Endothelial cell (in vitro differentiated cells): ENCODE data around the gene SSH2. TPM values are rescaled to one million over a fixed set of nuclear protein-coding genes. Genes with fewer than 3 reads are reported as not detected.

Experiments used
- DNase-seq: peaks from one replicate; pipeline ENCODE4 v3.0.0; 2021; ENCODE audit warnings: low spot score
- H3K27ac Mint-ChIP-seq: one replicate; pipeline ENCODE4 v1.8.0; 2021; ENCODE audit warnings: mixed read lengths, inconsistent platforms; ENCODE audit not compliant: unreplicated experiment
- H3K27me3 Mint-ChIP-seq: one replicate; pipeline ENCODE4 v1.8.0; 2021; ENCODE audit warnings: mild to moderate bottlenecking, moderate library complexity, mixed read lengths, inconsistent platforms; ENCODE audit not compliant: unreplicated experiment
- H3K36me3 Mint-ChIP-seq: one replicate; pipeline ENCODE4 v1.8.0; 2021; ENCODE audit warnings: mild to moderate bottlenecking, low read depth, mixed read lengths, inconsistent platforms; ENCODE audit not compliant: unreplicated experiment
- H3K4me1 Mint-ChIP-seq: one replicate; pipeline ENCODE4 v1.8.0; 2021; ENCODE audit warnings: mild to moderate bottlenecking, mixed read lengths, inconsistent platforms; ENCODE audit not compliant: unreplicated experiment
- H3K4me3 Mint-ChIP-seq: one replicate; pipeline ENCODE4 v1.8.0; 2021; ENCODE audit warnings: mild to moderate bottlenecking, mixed read lengths, inconsistent platforms; ENCODE audit not compliant: unreplicated experiment
- H3K9me3 Mint-ChIP-seq: one replicate; pipeline ENCODE4 v1.8.0; 2021; ENCODE audit warnings: mixed read lengths, inconsistent platforms; ENCODE audit not compliant: unreplicated experiment
- CTCF ChIP-seq: fragments of 200-600 bp; sonication (generic); IDR thresholded peaks from one replicate; pipeline ENCODE4 v1.5.0; 2021; ENCODE audit warnings: antibody characterized with exemption; ENCODE audit not compliant: unreplicated experiment
- total RNA-seq: library from RNA; stranded (reverse); fragmentation: NEBNext Ultra II Directional; extraction: Animal tissue kit (Norgen Biotek cat#: 25700); gene quantifications from one replicate; pipeline ENCODE4 v1.2.1, GENCODE V29; 2021; ENCODE audit not compliant: unreplicated experiment

Gene SSH2
- total RNA-seq, 1 donor from 2014 or later = 81.2 TPM

DNA sequence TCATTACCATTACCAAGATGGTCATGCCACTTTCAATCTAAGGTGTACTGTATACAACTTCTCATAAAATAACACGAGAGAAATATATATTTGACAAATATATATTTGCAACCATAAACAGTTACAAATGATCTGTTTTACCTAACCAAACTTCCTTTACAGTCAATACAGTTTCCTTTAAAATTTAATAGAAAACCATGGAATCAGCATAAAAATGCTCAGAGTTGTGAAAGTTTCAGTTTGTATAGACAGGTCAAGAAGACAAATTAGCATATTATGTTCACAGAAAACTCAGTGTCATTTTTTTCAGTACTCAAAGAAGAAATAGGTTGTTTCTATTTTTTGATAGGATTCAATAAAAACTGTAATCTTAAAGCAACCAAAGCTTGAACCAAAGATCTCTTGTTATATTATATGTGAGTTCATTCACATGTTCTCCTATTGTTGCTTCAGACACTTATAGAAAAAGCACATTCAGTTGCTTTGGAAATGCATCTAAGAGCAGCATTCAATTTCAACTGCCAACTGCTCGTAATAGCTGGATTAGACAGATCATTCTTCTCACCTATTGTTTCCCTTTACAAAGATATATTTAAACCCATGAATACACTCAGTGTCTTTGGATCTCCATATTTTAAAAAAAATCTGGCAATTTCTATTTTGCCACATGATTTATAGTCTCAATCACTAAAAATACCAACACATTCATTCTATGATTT is 15.1 kb downstream of the SSH2 start:
- DNase-seq = no peak
- Mint-ChIP-seq H3K27me3 (no peaks in the 10 kb centered on the region), H3K4me3 (no peak overlapping the region), H3K36me3 (no peaks in the 10 kb centered on the region), H3K4me1 (peaks cover 10% of the 10 kb centered on the region), H3K9me3 (no peaks in the 10 kb centered on the region), H3K27ac (no peak overlapping the region)
- no peak for TF ChIP-seq CTCF

GRCh38 chr17:29911641-29912177 is 18.3 kb downstream of the SSH2 start:
- H3K9me3 Mint-ChIP-seq = no peaks in the 10 kb centered on the region
- TF ChIP-seq CTCF = no peak
- DNase-seq = no peak
- H3K36me3 Mint-ChIP-seq = peaks cover 5% of the 10 kb centered on the region
- H3K4me1 Mint-ChIP-seq = no peaks in the 10 kb centered on the region
- no peak overlapping the region for H3K27ac Mint-ChIP-seq
- H3K4me3 Mint-ChIP-seq = no peak overlapping the region
- no peaks in the 10 kb centered on the region for H3K27me3 Mint-ChIP-seq

GRCh38 chr17:29909236-29910003 is 20.6 kb downstream of the SSH2 start:
- no peak overlapping the region for H3K27ac Mint-ChIP-seq
- H3K27me3 Mint-ChIP-seq = no peaks in the 10 kb centered on the region

GRCh38 chr17:29906969-29907368 is 23.1 kb downstream of the SSH2 start:
- H3K9me3 Mint-ChIP-seq = no peaks in the 10 kb centered on the region
- H3K27me3 Mint-ChIP-seq = no peaks in the 10 kb centered on the region
- H3K4me1 Mint-ChIP-seq = no peaks in the 10 kb centered on the region
- no peak for DNase-seq
- TF ChIP-seq CTCF = no peak
- peak overlapping the region; percentile 80 for H3K4me3 Mint-ChIP-seq
- H3K36me3 Mint-ChIP-seq = peaks cover 20% of the 10 kb centered on the region
- no peak overlapping the region for H3K27ac Mint-ChIP-seq

More at GRCh38 chr17:29909236-29910003, 20.6 kb downstream of the SSH2 start:
- Mint-ChIP-seq H3K9me3 (no peaks in the 10 kb centered on the region), H3K4me1 (no peaks in the 10 kb centered on the region), H3K4me3 (no peak overlapping the region), H3K36me3 (peaks cover 20% of the 10 kb centered on the region)
- DNase-seq = no peak
- TF ChIP-seq CTCF = no peak

DNA sequence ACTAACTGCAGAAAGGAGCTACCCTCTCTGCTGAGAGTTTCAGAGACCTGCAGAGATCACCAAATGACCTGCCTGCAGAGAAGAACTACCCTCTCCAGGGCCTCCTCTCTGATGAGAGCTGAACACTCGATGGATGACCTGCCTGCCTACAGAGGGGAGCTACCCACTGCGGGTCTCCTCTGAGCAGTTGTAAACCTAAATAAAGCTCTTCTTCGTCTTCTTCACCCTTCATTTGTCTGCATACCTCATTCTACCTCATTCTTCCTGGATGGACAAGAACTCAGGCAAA is 24.2 kb downstream of the SSH2 start:
- no peaks in the 10 kb centered on the region for H3K9me3 Mint-ChIP-seq
- peak overlapping the region; percentile 42 for H3K4me3 Mint-ChIP-seq
- H3K27ac Mint-ChIP-seq = no peak overlapping the region
- peaks cover 20% of the 10 kb centered on the region for H3K36me3 Mint-ChIP-seq
- no peaks in the 10 kb centered on the region for H3K27me3 Mint-ChIP-seq
- no peak for TF ChIP-seq CTCF
- DNase-seq = no peak
- H3K4me1 Mint-ChIP-seq = no peaks in the 10 kb centered on the region
